ENCODE data around the gene TAF6. TPM values are rescaled to one million over a fixed set of nuclear protein-coding genes. Genes with fewer than 3 reads are reported as not detected.

TAF6 gene
- total RNA-seq, 1 experiment from 2014 or later = 87.1 TPM

DNA sequence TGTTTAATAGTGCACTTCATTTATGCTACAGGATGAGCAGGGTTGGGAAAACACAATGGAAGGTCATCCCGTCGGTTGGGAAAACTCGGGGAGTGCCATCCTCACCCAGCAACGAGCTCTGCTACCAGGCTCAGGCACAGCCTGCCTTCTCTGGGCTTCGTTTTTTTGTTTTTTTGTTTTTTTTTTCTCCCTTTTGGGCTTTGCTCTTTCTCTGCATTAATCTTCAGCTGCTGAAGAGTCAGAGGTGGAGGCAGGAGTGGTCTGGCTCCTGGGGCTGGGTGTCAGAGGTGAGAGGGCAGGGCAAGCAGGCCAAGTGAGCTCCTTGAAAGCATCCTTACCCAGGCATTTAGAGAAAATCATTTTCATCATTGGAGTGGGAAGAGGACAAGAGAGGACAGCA lies 49.2 kb downstream of the TAF6 start:
- no peaks in the 10 kb centered on the region for H4K20me1 ChIP-seq (ENCODE audit: control insufficient read depth, insufficient read depth, insufficient read length)
- H4K8ac ChIP-seq (replicated peaks; ENCODE audit: insufficient read length, low read depth, low read length) = no peak overlapping the region
- H3K9ac ChIP-seq (ENCODE audit: extremely low read depth, insufficient read length, low read length) = no peak overlapping the region
- Mint-ChIP-seq H3K36me3 (ENCODE audit: insufficient read depth in 1 of 3, low read depth in 3 of 3) (peaks cover 65 to 90% (median 74%) of the 10 kb centered on the region in 3 experiments), H3K27ac (no peak overlapping the region), H3K27me3 (ENCODE audit: low read depth) (peaks cover 5% of the 10 kb centered on the region; the same call in 1 of the 2 replicates), H3K4me1 (no peaks in the 10 kb centered on the region), H3K4me3 (no peak overlapping the region; a peak in 1 of 5 replicates), H3K9me3 (peaks cover 54 to 56% of the 10 kb centered on the region in 2 experiments)
- H3K4me2 ChIP-seq (ENCODE audit: insufficient read depth, insufficient read length, low read length) = no peak overlapping the region
- H3K9me3 ChIP-seq (ENCODE audit: control insufficient read depth, low read depth, low read length) = peaks cover 51% of the 10 kb centered on the region
- no peak overlapping the region for H3T11ph ChIP-seq (ENCODE audit: low read length)
- no peak overlapping the region for H2AFZ ChIP-seq (ENCODE audit: low read length)
- H2AK5ac ChIP-seq (ENCODE audit: insufficient read length, low read length) = no peak overlapping the region
- no peaks in the 10 kb centered on the region for H3K27me3 ChIP-seq (ENCODE audit: insufficient read depth, low read length)
- no peaks in the 10 kb centered on the region for H3K23me2 ChIP-seq (ENCODE audit: insufficient read length, low read depth, low read length, poor library complexity, severe bottlenecking)
- no peak overlapping the region for H2BK15ac ChIP-seq (ENCODE audit: low read depth, low read length)
- no peak overlapping the region for H3K23ac ChIP-seq (ENCODE audit: insufficient read length, low read depth, low read length)
- no peak overlapping the region for H3K18ac ChIP-seq (ENCODE audit: insufficient read length, low read depth, low read length)
- no peak overlapping the region for H2BK12ac ChIP-seq (ENCODE audit: insufficient read length, low read depth, low read length)
- H3K14ac ChIP-seq (ENCODE audit: insufficient read depth, low read length) = no peak overlapping the region
- H4K5ac ChIP-seq (ENCODE audit: insufficient read length, low read depth, low read length) = no peak overlapping the region
- H3K27ac ChIP-seq (ENCODE audit: insufficient read length, low read depth, low read length) = no peak overlapping the region
- H3K79me2 ChIP-seq (ENCODE audit: insufficient read depth, low read length) = no peaks in the 10 kb centered on the region; the same call in 1 of the 2 replicates
- H3K4ac ChIP-seq (ENCODE audit: low read depth, low read length) = no peak overlapping the region
- no peak overlapping the region for H3K56ac ChIP-seq (ENCODE audit: insufficient read length, low read depth, low read length)
- no peaks in the 10 kb centered on the region for H3K4me1 ChIP-seq (ENCODE audit: insufficient read depth, low read length)
- no peak for TF ChIP-seq CTCF (conservative IDR thresholded peaks at IDR 0.05)
- no peak overlapping the region for H2BK20ac ChIP-seq (ENCODE audit: low read depth, low read length, poor library complexity, severe bottlenecking)
- no CpG with 5 or more reads among the region's 5 CpGs for WGBS (ENCODE audit: extremely low coverage, insufficient read length, low lambda C conversion rate)
- no peaks in the 10 kb centered on the region for H3K79me1 ChIP-seq (ENCODE audit: insufficient read depth, low read depth, low read length, poor library complexity, severe bottlenecking)
- no peak for DNase-seq
- H2BK5ac ChIP-seq (ENCODE audit: insufficient read length, low read length) = no peak overlapping the region
- H4K91ac ChIP-seq (ENCODE audit: insufficient read length, low read depth, low read length) = no peak overlapping the region
- no peak overlapping the region for H2BK120ac ChIP-seq (ENCODE audit: low read depth, low read length, poor library complexity, severe bottlenecking)
